Esophagus squamous epithelium (tissue), 5 donors: ENCODE measurements around the gene METTL1. TPM values are rescaled to one million over a fixed set of nuclear protein-coding genes. Genes with fewer than 3 reads are reported as not detected.
A peak's percentile ranks its signal among the peaks of the same experiment; 100 is the strongest.

ENCODE experiments used
- DNase-seq: peaks from one replicate; lab custom pipeline; 2025; lab: John Stamatoyannopoulos, UW
- H3K27ac ChIP-seq, 4 donors: fragments of 200-600 bp; sonication (generic); one replicate each; pipeline ENCODE4 v1.5.1; 2016 to 2019; ENCODE audit warnings: mild to moderate bottlenecking in 1 of 4
- H3K27me3 ChIP-seq, 4 donors: fragments of 200-600 bp; sonication (generic); 1 replicate in 3 of 4; 2 replicates in 1 of 4; pipeline versions ENCODE4 v1.5.1 to v1.6.0; 2017 to 2021; ENCODE audit warnings: antibody characterized with exemption in 1 of 4
- H3K36me3 ChIP-seq, 3 donors: fragments of 200-600 bp; sonication (generic); one replicate each; pipeline ENCODE4 v1.5.1; 2016 to 2019
- H3K4me1 ChIP-seq, 3 donors: fragments of 200-600 bp; sonication (generic); one replicate each; pipeline ENCODE4 v1.5.1; 2017 to 2019
- H3K4me3 ChIP-seq, 4 donors: fragments of 200-600 bp; sonication (generic); 1 replicate in 3 of 4; 2 replicates in 1 of 4; pipeline ENCODE4 v1.5.1; 2016 to 2019; ENCODE audit warnings: mild to moderate bottlenecking in 2 of 4, moderate library complexity in 1 of 4
- H3K9me3 ChIP-seq, 3 donors: fragments of 200-600 bp; sonication (generic); one replicate each; pipeline ENCODE4 v1.5.1; 2016 to 2019
- CTCF ChIP-seq, 6 experiments: fragments of 450-650 bp in 4 of 6; fragments of 200-600 bp in 2 of 6; sonication (generic) in 2 of 6; IDR thresholded peaks; one replicate each; pipeline ENCODE4 v1.5.1; 2016 to 2019; ENCODE audit warnings: antibody characterized with exemption in 6 of 6, mild to moderate bottlenecking in 4 of 6, moderate library complexity in 4 of 6
- POLR2A ChIP-seq, 4 donors: fragments of 450-650 bp; IDR thresholded peaks; one replicate each; pipeline ENCODE4 v1.6.1; 2017; ENCODE audit warnings: antibody characterized with exemption in 4 of 4, mild to moderate bottlenecking in 4 of 4, moderate library complexity in 3 of 4
- WGBS, 2 donors: methylation state at CpG; one replicate each; pipeline ENCODE4 v1.1.5; 2018; 5-methylcytosine and 5-hydroxymethylcytosine counted together
- intact Hi-C: fragments of 100-400 bp; cut with DNase I; formaldehyde crosslinking; loops from one replicate; pipeline ENCODE4 v1.15.0; 2022
- total RNA-seq, 4 donors: library from RNA; depleted of rRNA; stranded (reverse); fragments of >200 nt; gene quantifications; one replicate each; pipeline ENCODE4 v1.1.0, GENCODE V29; 2016
- donor health status: DM: yes; HTN: yes; CAD: no.

Gene METTL1
- total RNA-seq, 4 donors from 2014 or later, result 6.7 to 16.8 (median 11.8) TPM

- TF ChIP-seq CTCF (IDR thresholded peaks at IDR 0.05) (no peak), POLR2A (IDR thresholded peaks at IDR 0.05) (no peak)
- H3K4me1 ChIP-seq, result peaks cover 25 to 58% (median 31%) of the 10 kb centered on the region in 3 donors
- no peak overlapping the region for H3K4me3 ChIP-seq
- intact Hi-C loops, result no loop called here
- peaks cover 26 to 80% (median 38%) of the 10 kb centered on the region in 4 donors for H3K27me3 ChIP-seq
- WGBS, 2 donors, result 18 to 38% methylated on average over 2 to 7 of the region's 7 CpGs
- H3K27ac ChIP-seq, result no peak overlapping the region
- peaks cover 0 to 9% (median 0%) of the 10 kb centered on the region in 3 donors for H3K36me3 ChIP-seq
- DNase-seq, result no peak
- H3K9me3 ChIP-seq, result no peaks in the 10 kb centered on the region
These were observed 32.5 kb downstream of the METTL1 start for GRCh38 chr12:57739387-57739786.

GRCh38 chr12:57738661-57739237 is 33.2 kb downstream of the METTL1 start, which contains the start of gene AGAP2:
TSS of gene AGAP2 (minus strand) at chr12:57738742. CDS start at chr12:57738246, 496 bp downstream.
- H3K27ac ChIP-seq, result no peak within 1 kb of the TSS
- DNase-seq, result no peak
- TF ChIP-seq CTCF (IDR thresholded peaks at IDR 0.05) (no peak), POLR2A (IDR thresholded peaks at IDR 0.05) (no peak)
- 12 to 42% methylated on average over 14 to 26 of the region's 36 CpGs for WGBS, 2 donors
- H3K4me1 ChIP-seq, result peaks cover 25 to 52% (median 31%) of the 10 kb centered on the region in 3 donors
- H3K36me3 ChIP-seq, result peaks cover 0 to 9% (median 0%) of the 10 kb centered on the region in 3 donors
- intact Hi-C loops, result no loop called here
- H3K9me3 ChIP-seq, result no peaks in the 10 kb centered on the region
- peaks cover 26 to 86% (median 38%) of the 10 kb centered on the region in 4 donors for H3K27me3 ChIP-seq
- H3K4me3 ChIP-seq, result peak within 1 kb of the TSS; percentile 1 to 58 (median 24)

- Histone ChIP-seq H3K27ac (no peak overlapping the region), H3K27me3 (peaks cover 26 to 96% (median 38%) of the 10 kb centered on the region in 4 donors), H3K9me3 (no peaks in the 10 kb centered on the region), H3K4me1 (peaks cover 25 to 52% (median 31%) of the 10 kb centered on the region in 3 donors), H3K4me3 (peak overlapping the region; percentile 1 to 58 (median 24)), H3K36me3 (peaks cover 0 to 9% (median 0%) of the 10 kb centered on the region in 3 donors)
- 40% methylated on average over 1 of the region's 110 CpGs; no CpG with 5 or more reads in 1 of the 2 donors for WGBS, 2 donors
- TF ChIP-seq CTCF (IDR thresholded peaks at IDR 0.05), result peak in 1 of 6 experiments; percentile 18
- TF ChIP-seq POLR2A (IDR thresholded peaks at IDR 0.05), result no peak
- intact Hi-C loops, result no loop called here
- no peak for DNase-seq
These were observed 34.1 kb downstream of the METTL1 start for GRCh38 chr12:57737467-57738460.

- H3K36me3 ChIP-seq, result peaks cover 0 to 9% (median 0%) of the 10 kb centered on the region in 3 donors
- intact Hi-C loops, result no loop called here
- no peaks in the 10 kb centered on the region for H3K9me3 ChIP-seq
- H3K27me3 ChIP-seq, result peaks cover 26 to 97% (median 38%) of the 10 kb centered on the region in 4 donors
- H3K27ac ChIP-seq, result no peak overlapping the region
- no peak for TF ChIP-seq POLR2A (IDR thresholded peaks at IDR 0.05)
- no peak for TF ChIP-seq CTCF (IDR thresholded peaks at IDR 0.05)
- DNase-seq, result no peak
- H3K4me3 ChIP-seq, result peak overlapping the region in 2 of 4 donors; percentile 38 to 58
- 13 to 55% methylated on average over 6 of the region's 31 CpGs for WGBS, 2 donors
- H3K4me1 ChIP-seq, result peaks cover 25 to 45% (median 31%) of the 10 kb centered on the region in 3 donors
These were observed 35.0 kb downstream of the METTL1 start for GRCh38 chr12:57736741-57737466.
